Fibroblast of lung (primary cell): Measurements from ENCODE around the gene SRC. TPM values are rescaled to one million over a fixed set of nuclear protein-coding genes. Genes with fewer than 3 reads are reported as not detected.

Experiments used
- DNase-seq, 2 donors: peaks; one replicate each; pipeline versions ENCODE4 v3.0.0 to v3.0.0-alpha.2; 2010; ENCODE audit warnings: low read depth in 2 of 2
- H2AFZ ChIP-seq: 2 replicates; pipeline ENCODE4 v1.5.1; 2012; ENCODE audit warnings: low read length, control low read depth, inconsistent platforms
- H3K27ac ChIP-seq: 2 replicates; pipeline ENCODE4 v1.5.1; 2011; ENCODE audit warnings: low read length, control low read depth; ENCODE audit not compliant: insufficient read depth
- H3K27me3 ChIP-seq: 2 replicates; pipeline ENCODE4 v1.5.1; 2011; ENCODE audit warnings: mild to moderate bottlenecking, low read length; ENCODE audit not compliant: control insufficient read depth, insufficient read depth
- H3K36me3 ChIP-seq: 2 replicates; pipeline ENCODE4 v1.5.1; 2011; ENCODE audit warnings: low read length; ENCODE audit not compliant: control insufficient read depth, insufficient read depth
- H3K4me1 ChIP-seq: 2 replicates; pipeline ENCODE4 v1.5.1; 2011; ENCODE audit warnings: low read length; ENCODE audit not compliant: control insufficient read depth, insufficient read depth; ENCODE audit errors: extremely low read depth
- H3K4me2 ChIP-seq: 2 replicates; pipeline ENCODE4 v1.5.1; 2011; ENCODE audit warnings: low read length, control low read depth; ENCODE audit not compliant: insufficient read depth; ENCODE audit errors: extremely low read depth
- H3K4me3 ChIP-seq, 4 experiments: fragments of 200-600 bp in 1 of 4; sonication (generic) in 1 of 4; replicated peaks in 1 of 4; 2 replicates each; pipeline ENCODE4 v1.5.1; 2011 to 2016; ENCODE audit warnings: low read length in 4 of 4, low read depth in 3 of 4, mild to moderate bottlenecking in 3 of 4, control low read depth in 2 of 4, inconsistent platforms in 1 of 4, mixed read lengths in 1 of 4; ENCODE audit not compliant: insufficient read depth in 1 of 4; ENCODE audit errors: control extremely low read depth in 1 of 4
- H3K79me2 ChIP-seq: 2 replicates; pipeline ENCODE4 v1.5.1; 2012; ENCODE audit warnings: mild to moderate bottlenecking, low read length, inconsistent platforms; ENCODE audit not compliant: control insufficient read depth, insufficient read depth
- H3K9ac ChIP-seq: 2 replicates; pipeline ENCODE4 v1.5.1; 2011; ENCODE audit warnings: mild to moderate bottlenecking, low read length, control low read depth; ENCODE audit not compliant: insufficient read depth
- H3K9me3 ChIP-seq: 2 replicates; pipeline ENCODE4 v1.5.1; 2012; ENCODE audit warnings: low read depth, low read length; ENCODE audit not compliant: control insufficient read depth, insufficient read depth
- H4K20me1 ChIP-seq: 2 replicates; pipeline ENCODE4 v1.5.1; 2011; ENCODE audit warnings: low read length; ENCODE audit not compliant: control insufficient read depth, insufficient read depth; ENCODE audit errors: extremely low read depth
- EZH2 ChIP-seq: IDR thresholded peaks from 2 replicates; pipeline ENCODE4 v1.5.1; 2012; ENCODE audit warnings: low read length, control low read depth, mild to moderate bottlenecking; ENCODE audit errors: missing control alignments
- polyA plus RNA-seq, 2 donors: library from polyadenylated mRNA; depleted of rRNA in 1 of 2; stranded (reverse) in 1 of 2; unstranded in 1 of 2; fragments of >200 nt; gene quantifications; 2 replicates each; pipeline ENCODE4 v1.2.1, GENCODE V29; 2011 to 2012; ENCODE audit warnings: missing spikeins in 1 of 2
- total RNA-seq: library from RNA; depleted of rRNA; stranded (reverse); fragments of >200 nt; gene quantifications from 2 replicates; pipeline ENCODE4 v1.2.1, GENCODE V29; 2014
- TF ChIP-seq, protein P1 (sequence below), 2 donors: IDR thresholded peaks in 1 of 2; conservative IDR thresholded peaks in 1 of 2; 1 replicate in 1 of 2; 2 replicates in 1 of 2; pipeline ENCODE4 v1.5.1; 2011 to 2012; ENCODE audit warnings: low read length in 2 of 2, control low read depth in 1 of 2, inconsistent platforms in 1 of 2, low read depth in 1 of 2, mild to moderate bottlenecking in 1 of 2

SRC gene
- total and polyA plus RNA-seq, 2 donors (not counting 1 experiment from before 2014, with no cell fraction given) = 17.8 to 20.3 TPM

DNA sequence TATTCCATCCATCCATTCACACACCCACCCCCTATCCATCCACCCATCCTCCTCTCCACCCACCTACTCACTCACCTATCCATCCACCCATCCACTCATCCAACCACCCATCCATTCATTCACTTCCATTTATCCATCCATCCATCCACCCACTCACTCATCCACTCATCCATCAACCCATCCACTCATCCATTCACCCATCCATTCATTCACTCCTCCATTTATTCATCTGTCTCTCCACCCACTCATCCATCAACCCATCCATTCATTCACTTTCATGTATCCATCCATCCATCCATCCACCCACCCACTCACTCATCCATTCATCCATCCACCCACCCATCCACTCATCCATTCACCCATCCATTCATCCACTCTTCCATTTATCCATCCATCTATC is 84.1 kb downstream of the SRC start:
- Histone ChIP-seq H3K9me3 (no peaks in the 10 kb centered on the region), H3K9ac (no peak overlapping the region), H3K4me1 (no peaks in the 10 kb centered on the region), H3K4me3 (no peak overlapping the region), H3K36me3 (no peaks in the 10 kb centered on the region), H4K20me1 (no peaks in the 10 kb centered on the region), H3K27me3 (peaks cover 32% of the 10 kb centered on the region), H3K79me2 (no peaks in the 10 kb centered on the region), H3K4me2 (no peak overlapping the region), H2AFZ (no peak overlapping the region), H3K27ac (no peak overlapping the region)
- DNase-seq = no peak
- TF ChIP-seq, protein P1, sequence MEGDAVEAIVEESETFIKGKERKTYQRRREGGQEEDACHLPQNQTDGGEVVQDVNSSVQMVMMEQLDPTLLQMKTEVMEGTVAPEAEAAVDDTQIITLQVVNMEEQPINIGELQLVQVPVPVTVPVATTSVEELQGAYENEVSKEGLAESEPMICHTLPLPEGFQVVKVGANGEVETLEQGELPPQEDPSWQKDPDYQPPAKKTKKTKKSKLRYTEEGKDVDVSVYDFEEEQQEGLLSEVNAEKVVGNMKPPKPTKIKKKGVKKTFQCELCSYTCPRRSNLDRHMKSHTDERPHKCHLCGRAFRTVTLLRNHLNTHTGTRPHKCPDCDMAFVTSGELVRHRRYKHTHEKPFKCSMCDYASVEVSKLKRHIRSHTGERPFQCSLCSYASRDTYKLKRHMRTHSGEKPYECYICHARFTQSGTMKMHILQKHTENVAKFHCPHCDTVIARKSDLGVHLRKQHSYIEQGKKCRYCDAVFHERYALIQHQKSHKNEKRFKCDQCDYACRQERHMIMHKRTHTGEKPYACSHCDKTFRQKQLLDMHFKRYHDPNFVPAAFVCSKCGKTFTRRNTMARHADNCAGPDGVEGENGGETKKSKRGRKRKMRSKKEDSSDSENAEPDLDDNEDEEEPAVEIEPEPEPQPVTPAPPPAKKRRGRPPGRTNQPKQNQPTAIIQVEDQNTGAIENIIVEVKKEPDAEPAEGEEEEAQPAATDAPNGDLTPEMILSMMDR (conservative IDR thresholded peaks at IDR 0.05 in 1 of 2, IDR thresholded peaks at IDR 0.05 in 1 of 2; ENCODE audit: low read depth in 1 of 2, low read length in 2 of 2) = no peak

DNA sequence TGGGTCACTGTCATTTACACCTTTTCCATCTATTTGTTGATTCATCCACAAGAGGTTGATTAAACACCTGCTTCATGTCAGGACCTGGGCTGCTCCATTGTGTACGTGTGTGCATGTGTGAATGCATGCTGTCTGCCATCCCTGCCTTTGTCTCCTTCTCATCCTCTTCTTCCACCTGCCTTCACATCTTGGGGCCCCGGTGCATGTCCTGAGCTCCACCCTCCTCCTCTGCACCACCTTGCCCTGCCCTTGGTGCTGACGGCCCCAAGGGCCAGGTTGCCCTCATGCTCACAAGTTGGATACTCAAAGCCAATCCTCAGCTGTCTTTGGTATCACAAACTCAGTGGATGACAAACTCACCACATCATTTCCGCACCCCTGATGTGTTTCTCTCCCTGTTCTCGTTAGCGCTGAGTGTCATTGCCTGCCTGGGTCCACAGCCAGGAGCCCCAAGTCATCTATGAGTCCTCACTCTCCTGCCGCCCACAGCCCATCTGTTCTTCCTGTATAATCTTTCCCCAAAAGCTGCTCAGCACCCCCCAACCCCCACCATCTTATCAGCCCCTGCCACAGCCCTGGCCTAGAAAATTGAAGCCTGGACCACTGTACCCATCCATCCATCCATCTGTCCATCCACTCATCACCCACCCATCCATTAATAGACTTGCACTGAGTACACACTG is 85.0 kb downstream of the SRC start:
- no peaks in the 10 kb centered on the region for H4K20me1 ChIP-seq
- no peak overlapping the region for H3K4me3 ChIP-seq
- no peaks in the 10 kb centered on the region for H3K9me3 ChIP-seq
- no peak overlapping the region for H2AFZ ChIP-seq
- no peak overlapping the region for H3K4me2 ChIP-seq
- DNase-seq = no peak
- no peaks in the 10 kb centered on the region for H3K36me3 ChIP-seq
- H3K9ac ChIP-seq = no peak overlapping the region
- H3K79me2 ChIP-seq = no peaks in the 10 kb centered on the region
- peaks cover 31% of the 10 kb centered on the region for H3K27me3 ChIP-seq
- H3K4me1 ChIP-seq = no peaks in the 10 kb centered on the region
- TF ChIP-seq, protein P1 (conservative IDR thresholded peaks at IDR 0.05 in 1 of 2, IDR thresholded peaks at IDR 0.05 in 1 of 2; ENCODE audit: low read depth in 1 of 2, low read length in 2 of 2) = no peak
- no peak overlapping the region for H3K27ac ChIP-seq

DNA sequence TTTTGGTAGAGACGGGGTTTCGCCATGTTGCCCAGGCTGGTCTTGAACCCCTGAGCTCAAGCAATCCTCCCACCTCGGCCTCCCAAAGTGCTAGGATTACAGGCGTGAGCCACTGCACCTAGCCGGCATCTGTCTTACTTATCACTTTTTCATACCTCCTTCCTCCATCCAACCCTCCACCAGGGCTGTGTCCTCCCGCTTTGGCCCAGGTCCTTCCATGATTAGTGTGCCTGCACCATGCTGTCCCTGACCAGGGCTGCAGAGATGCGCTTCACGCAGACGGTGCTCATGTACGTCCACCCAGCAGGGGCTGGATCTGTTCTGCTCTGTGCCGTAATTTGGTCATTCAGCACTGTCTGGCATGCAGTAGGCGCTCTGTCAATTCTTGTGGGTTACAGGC is 85.8 kb downstream of the SRC start:
- Histone ChIP-seq H3K36me3 (no peaks in the 10 kb centered on the region), H3K79me2 (no peaks in the 10 kb centered on the region), H3K4me2 (no peak overlapping the region), H4K20me1 (no peaks in the 10 kb centered on the region), H3K9ac (no peak overlapping the region), H3K27me3 (peaks cover 29% of the 10 kb centered on the region), H3K4me1 (no peaks in the 10 kb centered on the region), H2AFZ (no peak overlapping the region), H3K9me3 (no peaks in the 10 kb centered on the region), H3K27ac (no peak overlapping the region), H3K4me3 (no peak overlapping the region)
- no peak for DNase-seq
- TF ChIP-seq EZH2 = no peak
- TF ChIP-seq, protein P1 (conservative IDR thresholded peaks at IDR 0.05 in 1 of 2, IDR thresholded peaks at IDR 0.05 in 1 of 2; ENCODE audit: low read depth in 1 of 2, low read length in 2 of 2) = no peak
